Glomerular visceral epithelial cell (primary cell): ENCODE measurements around the gene NANOS1.

Source experiments
- DNase-seq: peaks from one replicate; pipeline ENCODE4 v3.0.0-alpha.2; 2016; ENCODE audit errors: extremely low spot score

NANOS1 gene

GRCh38 chr10:119060107-119060506 lies 30.6 kb downstream of the NANOS1 start:
- DNase-seq: no peak

GRCh38 chr10:119061352-119061751 lies 31.8 kb downstream of the NANOS1 start:
- no peak for DNase-seq

GRCh38 chr10:119061926-119062325 lies 32.4 kb downstream of the NANOS1 start:
- DNase-seq: no peak

- DNase-seq: no peak
Measured at GRCh38 chr10:119070395-119071165, 41.1 kb downstream of the NANOS1 start.

- DNase-seq: no peak
Measured at GRCh38 chr10:119073584-119073983, 44.1 kb downstream of the NANOS1 start.

- no peak for DNase-seq
Measured at GRCh38 chr10:119078422-119079179, 49.1 kb downstream of the NANOS1 start.

- peak; percentile 73 for DNase-seq
Measured at GRCh38 chr10:119079599-119080520, 50.3 kb downstream of the NANOS1 start.

GRCh38 chr10:119080521-119081259 lies 51.2 kb downstream of the NANOS1 start, which contains the start of gene EIF3A:
Gene EIF3A, minus strand, starts transcription at chr10:119080817. Its CDS starts 141 bp downstream, at chr10:119080676.
- peak; percentile 93 for DNase-seq
